Esophagus squamous epithelium (tissue), 5 donors: ENCODE measurements around the gene TERB2. TPM values are rescaled to one million over a fixed set of nuclear protein-coding genes. Genes with fewer than 3 reads are reported as not detected.
"Not testable (repeated sequence)": the region's sequence is repeated elsewhere in the genome, so short reads cannot be mapped to it uniquely, and the experiment has no call there.

ENCODE experiments used
- DNase-seq: peaks from one replicate; lab custom pipeline; 2025; lab: John Stamatoyannopoulos, UW
- H3K27ac ChIP-seq, 4 donors: fragments of 200-600 bp; sonication (generic); one replicate each; pipeline ENCODE4 v1.5.1; 2016 to 2019; ENCODE audit warnings: mild to moderate bottlenecking in 1 of 4
- H3K27me3 ChIP-seq, 4 donors: fragments of 200-600 bp; sonication (generic); 1 replicate in 3 of 4; 2 replicates in 1 of 4; pipeline versions ENCODE4 v1.5.1 to v1.6.0; 2017 to 2021; ENCODE audit warnings: antibody characterized with exemption in 1 of 4
- H3K36me3 ChIP-seq, 3 donors: fragments of 200-600 bp; sonication (generic); one replicate each; pipeline ENCODE4 v1.5.1; 2016 to 2019
- H3K4me1 ChIP-seq, 3 donors: fragments of 200-600 bp; sonication (generic); one replicate each; pipeline ENCODE4 v1.5.1; 2017 to 2019
- H3K4me3 ChIP-seq, 4 donors: fragments of 200-600 bp; sonication (generic); 1 replicate in 3 of 4; 2 replicates in 1 of 4; pipeline ENCODE4 v1.5.1; 2016 to 2019; ENCODE audit warnings: mild to moderate bottlenecking in 2 of 4, moderate library complexity in 1 of 4
- H3K9me3 ChIP-seq, 3 donors: fragments of 200-600 bp; sonication (generic); one replicate each; pipeline ENCODE4 v1.5.1; 2016 to 2019
- CTCF ChIP-seq, 6 experiments: fragments of 450-650 bp in 4 of 6; fragments of 200-600 bp in 2 of 6; sonication (generic) in 2 of 6; IDR thresholded peaks; one replicate each; pipeline ENCODE4 v1.5.1; 2016 to 2019; ENCODE audit warnings: antibody characterized with exemption in 6 of 6, mild to moderate bottlenecking in 4 of 6, moderate library complexity in 4 of 6
- POLR2A ChIP-seq, 4 donors: fragments of 450-650 bp; IDR thresholded peaks; one replicate each; pipeline ENCODE4 v1.6.1; 2017; ENCODE audit warnings: antibody characterized with exemption in 4 of 4, mild to moderate bottlenecking in 4 of 4, moderate library complexity in 3 of 4
- WGBS, 2 donors: methylation state at CpG; one replicate each; pipeline ENCODE4 v1.1.5; 2018; 5-methylcytosine and 5-hydroxymethylcytosine counted together
- intact Hi-C: fragments of 100-400 bp; cut with DNase I; formaldehyde crosslinking; loops from one replicate; pipeline ENCODE4 v1.15.0; 2022
- total RNA-seq, 4 donors: library from RNA; depleted of rRNA; stranded (reverse); fragments of >200 nt; gene quantifications; one replicate each; pipeline ENCODE4 v1.1.0, GENCODE V29; 2016
- donor health status: DM: yes; HTN: yes; CAD: no.

TERB2 gene
- not detected for total RNA-seq

GRCh38 chr15:44956388-44956787 is at the start of gene TERB2:
Gene TERB2 (plus strand): TSS chr15:44956687. CDS start chr15:44956719, 32 bp downstream.
- H3K27ac ChIP-seq = no peak within 1 kb of the TSS
- H3K4me3 ChIP-seq = no peak within 1 kb of the TSS
- no peak for DNase-seq
- intact Hi-C loops = no loop called here
- no peaks in the 10 kb centered on the region for H3K4me1 ChIP-seq
- WGBS, 2 donors = 81 to 93% methylated on average over 7 to 9 of the region's 13 CpGs
- no peaks in the 10 kb centered on the region for H3K36me3 ChIP-seq
- no peaks in the 10 kb centered on the region for H3K27me3 ChIP-seq
- no peaks in the 10 kb centered on the region for H3K9me3 ChIP-seq
- TF ChIP-seq POLR2A (IDR thresholded peaks at IDR 0.05) (no peak), CTCF (IDR thresholded peaks at IDR 0.05) (no peak)

GRCh38 chr15:44909423-44909822 is 47.1 kb upstream of the TERB2 start:
- no peak for TF ChIP-seq POLR2A (IDR thresholded peaks at IDR 0.05)
- TF ChIP-seq CTCF (IDR thresholded peaks at IDR 0.05) = no peak
- intact Hi-C loops = no loop called here
- no peak for DNase-seq
- Histone ChIP-seq H3K9me3 (no peaks in the 10 kb centered on the region), H3K27ac (no peak overlapping the region), H3K36me3 (no peaks in the 10 kb centered on the region), H3K27me3 (no peaks in the 10 kb centered on the region), H3K4me3 (no peak overlapping the region), H3K4me1 (no peaks in the 10 kb centered on the region)
- 54 to 58% methylated on average over 2 of the region's 2 CpGs for whole genome bisulfite sequencing, 2 donors

- intact Hi-C loops = no loop called here
- no peak for TF ChIP-seq CTCF (IDR thresholded peaks at IDR 0.05)
- TF ChIP-seq POLR2A (IDR thresholded peaks at IDR 0.05) = no peak
- no peak overlapping the region for H3K4me3 ChIP-seq
- DNase-seq = no peak
- no peaks in the 10 kb centered on the region for H3K36me3 ChIP-seq
- H3K9me3 ChIP-seq = no peaks in the 10 kb centered on the region
- H3K27me3 ChIP-seq = no peaks in the 10 kb centered on the region
- H3K27ac ChIP-seq = no peak overlapping the region
- H3K4me1 ChIP-seq = no peaks in the 10 kb centered on the region
Measured at GRCh38 chr15:44910981-44911625, 45.4 kb upstream of the TERB2 start.

- 35 to 48% methylated on average over 1 of the region's 1 CpG for WGBS, 2 donors
- H3K4me3 ChIP-seq, H3K4me1 ChIP-seq, H3K27ac ChIP-seq, H3K36me3 ChIP-seq, H3K9me3 ChIP-seq, DNase-seq, H3K27me3 ChIP-seq, intact Hi-C loops: not testable (repeated sequence)
Measured at GRCh38 chr15:44912186-44912585, 44.3 kb upstream of the TERB2 start.

- intact Hi-C loops, H3K36me3 ChIP-seq, H3K27me3 ChIP-seq, H3K4me1 ChIP-seq, H3K4me3 ChIP-seq, H3K27ac ChIP-seq, H3K9me3 ChIP-seq, DNase-seq: not testable (repeated sequence)
- WGBS, 2 donors = 49 to 60% methylated on average over 3 of the region's 3 CpGs
Measured at GRCh38 chr15:44912974-44913448, 43.5 kb upstream of the TERB2 start.

GRCh38 chr15:44918136-44918535 is 38.4 kb upstream of the TERB2 start:
- Histone ChIP-seq H3K9me3 (no peaks in the 10 kb centered on the region), H3K36me3 (no peaks in the 10 kb centered on the region), H3K27ac (no peak overlapping the region), H3K4me1 (no peaks in the 10 kb centered on the region), H3K27me3 (no peaks in the 10 kb centered on the region), H3K4me3 (no peak overlapping the region)
- no peak for TF ChIP-seq CTCF (IDR thresholded peaks at IDR 0.05)
- no peak for TF ChIP-seq POLR2A (IDR thresholded peaks at IDR 0.05)
- DNase-seq = no peak
- intact Hi-C loops = no loop called here
- 50 to 61% methylated on average over 1 of the region's 1 CpG for WGBS, 2 donors

- H3K4me3 ChIP-seq, DNase-seq, H3K27ac ChIP-seq, H3K27me3 ChIP-seq, H3K4me1 ChIP-seq, H3K9me3 ChIP-seq, intact Hi-C loops, H3K36me3 ChIP-seq: not testable (repeated sequence)
- WGBS, 2 donors = 39 to 56% methylated on average over 1 of the region's 1 CpG
Measured at GRCh38 chr15:44928658-44929057, 27.8 kb upstream of the TERB2 start.

GRCh38 chr15:44930283-44930682 is 26.2 kb upstream of the TERB2 start:
- intact Hi-C loops, H3K4me3 ChIP-seq, H3K4me1 ChIP-seq, H3K9me3 ChIP-seq, DNase-seq, H3K27ac ChIP-seq, H3K36me3 ChIP-seq, H3K27me3 ChIP-seq: not testable (repeated sequence)
- WGBS, 2 donors = 30 to 48% methylated on average over 4 of the region's 4 CpGs

- DNase-seq, intact Hi-C loops: not testable (repeated sequence)
- WGBS, 2 donors = 42 to 47% methylated on average over 3 of the region's 3 CpGs
Measured at GRCh38 chr15:44958302-44958701, 1.8 kb downstream of the TERB2 start.

More at GRCh38 chr15:44958302-44958701, 1.8 kb downstream of the TERB2 start:
- not testable (repeated sequence) for H3K9me3 ChIP-seq, H3K36me3 ChIP-seq, H3K27ac ChIP-seq, H3K27me3 ChIP-seq, H3K4me3 ChIP-seq, H3K4me1 ChIP-seq
